ENCODE results near the gene FBXW11. TPM values are rescaled to one million over a fixed set of nuclear protein-coding genes. Genes with fewer than 3 reads are reported as not detected.

Gene FBXW11
- total RNA-seq, 1 experiment from 2014 or later: 52.2 TPM

- TF ChIP-seq TEAD1 (CRISPR knock-in tag; IDR thresholded peaks at IDR 0.05) (no peak), MXD4 (CRISPR knock-in tag; IDR thresholded peaks at IDR 0.05; ENCODE audit: borderline replicate concordance) (no peak), PRRX2 (CRISPR knock-in tag; IDR thresholded peaks at IDR 0.05) (no peak), ZNF396 (CRISPR knock-in tag; IDR thresholded peaks at IDR 0.05; ENCODE audit: borderline replicate concordance) (no peak), ZNF219 (CRISPR knock-in tag; IDR thresholded peaks at IDR 0.05; ENCODE audit: borderline replicate concordance) (no peak), ZNF532 (CRISPR knock-in tag; IDR thresholded peaks at IDR 0.05; ENCODE audit: borderline replicate concordance) (no peak), MYBL2 (CRISPR knock-in tag; IDR thresholded peaks at IDR 0.05) (no peak), HMGA2 (CRISPR knock-in tag; IDR thresholded peaks at IDR 0.05) (no peak), CDX4 (CRISPR knock-in tag; IDR thresholded peaks at IDR 0.05; ENCODE audit: borderline replicate concordance) (no peak), ATF1 (CRISPR knock-in tag; IDR thresholded peaks at IDR 0.05) (no peak), RORB (CRISPR knock-in tag; IDR thresholded peaks at IDR 0.05) (no peak)
Observed at GRCh38 chr5:171862624-171863023, 143.8 kb downstream of the FBXW11 start (continued).

- H3K4me1 Mint-ChIP-seq: peaks cover 10% of the 10 kb centered on the region
- TF ChIP-seq ZNF532 (CRISPR knock-in tag; IDR thresholded peaks at IDR 0.05; ENCODE audit: borderline replicate concordance): no peak
- TF ChIP-seq CBFB (CRISPR knock-in tag; IDR thresholded peaks at IDR 0.05; ENCODE audit: low read depth): no peak
- TF ChIP-seq FOXK1 (CRISPR knock-in tag; IDR thresholded peaks at IDR 0.05): no peak
- TF ChIP-seq NFATC4 (CRISPR knock-in tag; IDR thresholded peaks at IDR 0.05): no peak
- TF ChIP-seq ERG (CRISPR knock-in tag; IDR thresholded peaks at IDR 0.05): no peak
- no peak for TF ChIP-seq EMX1 (CRISPR knock-in tag; IDR thresholded peaks at IDR 0.05)
- TF ChIP-seq SOX15 (CRISPR knock-in tag; IDR thresholded peaks at IDR 0.05): no peak
- no peak for TF ChIP-seq CDX4 (CRISPR knock-in tag; IDR thresholded peaks at IDR 0.05; ENCODE audit: borderline replicate concordance)
- ChIA-PET POLR2A (no interaction called here), CTCF (interaction anchor here (1.0 to 1.2 kb wide), 3 partner anchors 198 to 442 kb away, joined by 3 to 4 read pairs (median 4); partner anchors contain the start of gene FGF18)
- DNase-seq (ENCODE audit: low spot score): no peak
- H3K27ac Mint-ChIP-seq: no peak overlapping the region
- no peaks in the 10 kb centered on the region for H3K27me3 Mint-ChIP-seq (ENCODE audit: low read depth)
- H3K4me3 Mint-ChIP-seq: no peak overlapping the region
- H3K9me3 Mint-ChIP-seq: peaks cover 4% of the 10 kb centered on the region
- no peak for ATAC-seq
- no peaks in the 10 kb centered on the region for H3K36me3 Mint-ChIP-seq
Observed at GRCh38 chr5:171861381-171861780, 145.1 kb downstream of the FBXW11 start.
